ENCODE measurements around the gene TRAK1.

Gene TRAK1

DNA sequence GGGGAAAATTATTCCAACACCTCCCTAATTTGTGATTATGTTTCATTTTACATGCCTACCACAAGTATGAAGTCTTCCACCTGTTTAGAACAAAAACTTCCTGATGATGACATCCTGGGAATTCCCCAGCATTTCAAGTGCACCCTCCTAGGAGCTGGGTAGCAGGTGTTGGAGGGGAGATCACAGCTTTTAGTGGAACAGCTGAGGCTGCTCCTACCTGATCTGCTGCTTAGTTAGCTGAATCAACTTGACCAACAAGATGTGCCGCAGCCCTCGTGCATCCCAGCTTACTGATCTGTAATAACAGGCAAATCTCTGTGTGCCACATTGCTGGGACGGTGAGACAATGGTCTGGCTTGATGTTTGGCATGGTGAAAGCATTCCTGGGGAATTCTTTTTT, 29.7 kb downstream of the TRAK1 start:
- no peak overlapping the region for H3K27ac ChIP-seq (ENCODE audit: low read depth in 2 of 2, low read length in 2 of 2)
- peaks cover 10 to 17% of the 10 kb centered on the region in 2 donors for H3K4me1 ChIP-seq (ENCODE audit: control insufficient read depth in 2 of 2, insufficient read depth in 2 of 2, low read length in 2 of 2)
- H3K9ac ChIP-seq (ENCODE audit: low read depth in 1 of 2, low read length in 2 of 2), result no peak overlapping the region
- no peaks in the 10 kb centered on the region for H3K9me3 ChIP-seq (ENCODE audit: control insufficient read depth in 2 of 2, low read length in 2 of 2)
- no peaks in the 10 kb centered on the region for H3K27me3 ChIP-seq (ENCODE audit: control insufficient read depth in 2 of 2, insufficient read depth in 2 of 2, low read length in 2 of 2)
- H3K4me3 ChIP-seq (ENCODE audit: low read length in 2 of 2), result no peak overlapping the region
- peaks cover 3 to 7% of the 10 kb centered on the region in 2 donors for H3K36me3 ChIP-seq (ENCODE audit: control insufficient read depth in 2 of 2, insufficient read depth in 2 of 2, low read length in 2 of 2)

DNA sequence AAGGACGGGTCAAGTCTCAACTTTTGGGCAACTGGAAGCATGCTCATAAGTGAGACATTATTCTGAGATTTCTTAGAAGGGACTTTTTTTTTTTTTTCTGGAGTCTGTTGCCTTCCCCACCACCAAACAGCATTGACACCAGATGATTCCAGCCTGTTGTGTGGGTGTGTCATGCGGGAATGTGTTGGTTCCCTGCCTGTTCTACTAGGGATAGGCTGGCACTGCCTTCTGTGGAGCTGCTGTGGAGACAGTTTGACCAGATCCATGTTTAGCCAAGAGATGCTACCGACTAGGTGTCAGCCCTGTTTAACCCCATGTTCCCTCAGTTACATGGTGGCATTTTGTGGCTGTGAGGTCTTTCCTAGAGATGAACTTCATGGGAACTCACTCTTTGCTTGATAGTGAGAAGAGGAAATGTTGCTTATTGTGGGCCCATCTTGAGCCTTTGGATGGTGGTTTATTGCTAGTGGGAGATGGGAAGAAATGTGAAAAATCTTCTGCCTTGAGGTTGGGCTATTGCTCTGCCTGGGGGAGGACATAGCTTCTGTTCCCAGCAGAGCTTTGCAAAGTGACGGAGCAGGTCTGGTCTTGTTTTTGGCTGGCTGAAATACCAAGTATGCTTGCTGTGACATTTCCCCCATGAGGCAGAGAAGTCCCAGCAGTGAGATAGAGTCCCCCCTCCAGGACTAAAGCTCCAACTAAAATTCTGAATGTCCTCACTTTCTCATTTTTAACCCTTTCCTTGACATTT, 31.3 kb downstream of the TRAK1 start:
- Histone ChIP-seq H3K4me1 (ENCODE audit: control insufficient read depth in 2 of 2, insufficient read depth in 2 of 2, low read length in 2 of 2) (peaks cover 10 to 12% of the 10 kb centered on the region in 2 donors), H3K27ac (ENCODE audit: low read depth in 2 of 2, low read length in 2 of 2) (no peak overlapping the region), H3K36me3 (ENCODE audit: control insufficient read depth in 2 of 2, insufficient read depth in 2 of 2, low read length in 2 of 2) (peaks cover 8 to 14% of the 10 kb centered on the region in 2 donors), H3K27me3 (ENCODE audit: control insufficient read depth in 2 of 2, insufficient read depth in 2 of 2, low read length in 2 of 2) (no peaks in the 10 kb centered on the region), H3K9me3 (ENCODE audit: control insufficient read depth in 2 of 2, low read length in 2 of 2) (no peaks in the 10 kb centered on the region), H3K4me3 (ENCODE audit: low read length in 2 of 2) (no peak overlapping the region), H3K9ac (ENCODE audit: low read depth in 1 of 2, low read length in 2 of 2) (no peak overlapping the region)

DNA sequence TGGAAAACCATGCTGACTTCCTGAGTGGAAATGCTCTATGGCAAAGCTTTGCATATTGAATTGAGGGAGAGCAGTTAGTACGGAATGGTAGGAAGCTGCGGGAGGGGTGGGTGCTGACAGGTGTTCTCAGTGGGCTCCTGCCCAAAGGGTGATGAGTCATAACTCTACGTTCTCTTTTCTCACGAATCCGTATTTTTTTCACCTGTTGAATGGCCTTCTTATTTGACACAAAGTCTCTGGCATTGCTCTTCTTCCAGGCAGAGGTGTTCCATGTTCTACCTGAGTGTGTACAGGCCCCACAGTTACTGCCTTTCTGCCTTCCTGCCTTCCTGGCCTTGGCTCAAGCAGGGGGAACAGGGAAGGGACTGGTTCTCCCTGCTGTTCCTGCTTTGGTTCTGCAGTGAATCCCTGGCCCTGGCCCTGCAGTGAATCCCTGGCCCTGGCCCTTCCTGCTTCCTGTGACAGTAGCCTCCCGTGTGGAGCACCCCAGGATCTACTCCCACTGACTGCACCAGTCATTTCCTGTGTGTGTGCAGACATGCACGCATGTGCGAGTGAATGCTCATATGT, 31.9 kb downstream of the TRAK1 start:
- H3K36me3 ChIP-seq (ENCODE audit: control insufficient read depth in 2 of 2, insufficient read depth in 2 of 2, low read length in 2 of 2), result peaks cover 8 to 17% of the 10 kb centered on the region in 2 donors
- H3K27ac ChIP-seq (ENCODE audit: low read depth in 2 of 2, low read length in 2 of 2), result no peak overlapping the region
- H3K27me3 ChIP-seq (ENCODE audit: control insufficient read depth in 2 of 2, insufficient read depth in 2 of 2, low read length in 2 of 2), result no peaks in the 10 kb centered on the region
- H3K4me3 ChIP-seq (ENCODE audit: low read length in 2 of 2), result no peak overlapping the region
- H3K9ac ChIP-seq (ENCODE audit: low read depth in 1 of 2, low read length in 2 of 2), result no peak overlapping the region
- H3K9me3 ChIP-seq (ENCODE audit: control insufficient read depth in 2 of 2, low read length in 2 of 2), result no peaks in the 10 kb centered on the region
- H3K4me1 ChIP-seq (ENCODE audit: control insufficient read depth in 2 of 2, insufficient read depth in 2 of 2, low read length in 2 of 2), result peaks cover 10% of the 10 kb centered on the region in 2 donors

DNA sequence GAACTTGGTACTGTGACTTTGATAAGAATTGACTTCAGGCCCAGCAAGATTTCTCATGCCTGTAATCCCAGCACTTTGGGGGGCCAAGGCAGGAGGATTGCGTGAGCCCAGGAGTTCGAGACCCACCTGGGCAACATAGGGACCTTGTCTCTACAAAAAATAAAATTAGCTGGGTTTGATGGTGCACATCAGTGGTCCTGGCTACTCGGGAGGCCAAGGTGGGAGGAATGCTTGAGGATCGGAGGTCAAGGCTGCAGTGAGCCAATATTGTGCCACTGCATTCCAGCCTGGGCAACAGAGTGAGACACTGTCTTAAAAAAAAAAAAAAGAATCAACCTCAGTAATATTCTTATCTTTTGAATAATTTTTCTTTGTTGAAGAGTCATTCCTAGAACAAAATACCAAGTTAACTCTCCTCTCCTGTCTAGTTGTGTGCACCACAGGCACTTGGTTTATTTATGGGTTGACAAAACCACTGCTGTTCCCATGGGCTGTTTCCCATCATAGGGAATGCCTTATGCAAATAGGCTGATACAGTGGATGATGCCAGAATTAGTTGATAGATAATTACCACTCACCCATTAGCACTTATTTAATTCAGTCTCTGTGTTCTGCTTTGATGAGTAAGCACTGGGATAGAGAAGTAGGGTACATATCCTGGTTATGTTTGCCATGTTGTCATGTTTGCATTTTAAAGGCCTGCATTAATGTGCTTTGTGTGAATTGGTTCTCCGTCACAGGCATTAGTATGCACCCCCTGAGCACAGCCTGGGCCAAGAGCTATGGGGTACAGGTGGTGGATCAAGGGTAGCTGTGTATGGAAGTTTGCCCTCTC, 32.9 kb downstream of the TRAK1 start:
- peaks cover 5 to 9% of the 10 kb centered on the region in 2 donors for H3K4me1 ChIP-seq (ENCODE audit: control insufficient read depth in 2 of 2, insufficient read depth in 2 of 2, low read length in 2 of 2)
- H3K27ac ChIP-seq (ENCODE audit: low read depth in 2 of 2, low read length in 2 of 2), result no peak overlapping the region
- no peaks in the 10 kb centered on the region for H3K27me3 ChIP-seq (ENCODE audit: control insufficient read depth in 2 of 2, insufficient read depth in 2 of 2, low read length in 2 of 2)
- no peaks in the 10 kb centered on the region for H3K9me3 ChIP-seq (ENCODE audit: control insufficient read depth in 2 of 2, low read length in 2 of 2)
- H3K36me3 ChIP-seq (ENCODE audit: control insufficient read depth in 2 of 2, insufficient read depth in 2 of 2, low read length in 2 of 2), result peaks cover 8 to 17% of the 10 kb centered on the region in 2 donors
- H3K4me3 ChIP-seq (ENCODE audit: low read length in 2 of 2), result no peak overlapping the region
- H3K9ac ChIP-seq (ENCODE audit: low read depth in 1 of 2, low read length in 2 of 2), result no peak overlapping the region

DNA sequence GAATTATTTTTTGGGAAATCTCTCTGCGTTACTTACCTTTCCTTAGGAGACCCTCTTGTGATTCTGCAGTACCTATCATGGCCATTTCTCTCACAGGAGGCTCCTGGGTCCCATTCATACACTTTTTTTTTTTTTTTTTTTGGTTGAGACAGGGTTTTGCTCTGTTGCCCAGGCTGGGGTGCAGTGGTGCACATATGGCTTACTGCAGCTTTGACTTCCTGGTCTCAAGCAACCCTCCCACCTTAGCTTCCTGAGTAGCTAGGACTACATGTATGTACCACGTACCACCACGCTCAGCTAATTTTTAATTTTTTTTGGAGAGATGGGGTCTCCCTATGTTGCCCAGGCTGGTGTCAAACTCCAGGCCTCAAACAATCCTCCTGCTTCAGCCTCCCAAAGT, 36.1 kb downstream of the TRAK1 start:
- Histone ChIP-seq H3K4me1 (ENCODE audit: control insufficient read depth in 2 of 2, insufficient read depth in 2 of 2, low read length in 2 of 2) (peaks cover 9 to 22% of the 10 kb centered on the region in 2 donors), H3K27me3 (ENCODE audit: control insufficient read depth in 2 of 2, insufficient read depth in 2 of 2, low read length in 2 of 2) (no peaks in the 10 kb centered on the region), H3K36me3 (ENCODE audit: control insufficient read depth in 2 of 2, insufficient read depth in 2 of 2, low read length in 2 of 2) (peaks cover 10 to 17% of the 10 kb centered on the region in 2 donors), H3K4me3 (ENCODE audit: low read length in 2 of 2) (no peak overlapping the region), H3K27ac (ENCODE audit: low read depth in 2 of 2, low read length in 2 of 2) (no peak overlapping the region), H3K9ac (ENCODE audit: low read depth in 1 of 2, low read length in 2 of 2) (no peak overlapping the region), H3K9me3 (ENCODE audit: control insufficient read depth in 2 of 2, low read length in 2 of 2) (no peaks in the 10 kb centered on the region)

DNA sequence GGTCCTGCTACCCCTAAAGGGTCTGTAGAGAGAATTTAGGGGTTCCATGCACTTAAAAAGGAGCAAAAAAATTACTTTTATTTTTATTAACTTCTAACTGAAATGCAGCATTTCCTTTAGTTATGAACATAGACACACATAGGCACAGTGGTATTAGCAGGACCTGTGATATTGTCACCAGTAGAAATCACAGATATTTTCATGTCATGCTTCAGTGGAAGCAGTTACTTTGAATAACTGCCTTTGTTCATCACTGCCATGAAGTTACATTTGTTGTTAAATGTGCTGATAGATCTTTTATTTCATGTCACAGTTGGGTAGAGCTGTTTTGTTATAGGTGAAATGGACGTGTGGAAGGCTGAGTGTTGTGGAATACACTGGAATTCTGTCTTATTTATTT, 37.4 kb downstream of the TRAK1 start:
- H3K4me1 ChIP-seq (ENCODE audit: control insufficient read depth in 2 of 2, insufficient read depth in 2 of 2, low read length in 2 of 2), result peaks cover 9 to 22% of the 10 kb centered on the region in 2 donors
- no peak overlapping the region for H3K27ac ChIP-seq (ENCODE audit: low read depth in 2 of 2, low read length in 2 of 2)
- H3K9me3 ChIP-seq (ENCODE audit: control insufficient read depth in 2 of 2, low read length in 2 of 2), result no peaks in the 10 kb centered on the region
- no peak overlapping the region for H3K9ac ChIP-seq (ENCODE audit: low read depth in 1 of 2, low read length in 2 of 2)
- H3K4me3 ChIP-seq (ENCODE audit: low read length in 2 of 2), result no peak overlapping the region
- peaks cover 10 to 17% of the 10 kb centered on the region in 2 donors for H3K36me3 ChIP-seq (ENCODE audit: control insufficient read depth in 2 of 2, insufficient read depth in 2 of 2, low read length in 2 of 2)
- H3K27me3 ChIP-seq (ENCODE audit: control insufficient read depth in 2 of 2, insufficient read depth in 2 of 2, low read length in 2 of 2), result no peaks in the 10 kb centered on the region

DNA sequence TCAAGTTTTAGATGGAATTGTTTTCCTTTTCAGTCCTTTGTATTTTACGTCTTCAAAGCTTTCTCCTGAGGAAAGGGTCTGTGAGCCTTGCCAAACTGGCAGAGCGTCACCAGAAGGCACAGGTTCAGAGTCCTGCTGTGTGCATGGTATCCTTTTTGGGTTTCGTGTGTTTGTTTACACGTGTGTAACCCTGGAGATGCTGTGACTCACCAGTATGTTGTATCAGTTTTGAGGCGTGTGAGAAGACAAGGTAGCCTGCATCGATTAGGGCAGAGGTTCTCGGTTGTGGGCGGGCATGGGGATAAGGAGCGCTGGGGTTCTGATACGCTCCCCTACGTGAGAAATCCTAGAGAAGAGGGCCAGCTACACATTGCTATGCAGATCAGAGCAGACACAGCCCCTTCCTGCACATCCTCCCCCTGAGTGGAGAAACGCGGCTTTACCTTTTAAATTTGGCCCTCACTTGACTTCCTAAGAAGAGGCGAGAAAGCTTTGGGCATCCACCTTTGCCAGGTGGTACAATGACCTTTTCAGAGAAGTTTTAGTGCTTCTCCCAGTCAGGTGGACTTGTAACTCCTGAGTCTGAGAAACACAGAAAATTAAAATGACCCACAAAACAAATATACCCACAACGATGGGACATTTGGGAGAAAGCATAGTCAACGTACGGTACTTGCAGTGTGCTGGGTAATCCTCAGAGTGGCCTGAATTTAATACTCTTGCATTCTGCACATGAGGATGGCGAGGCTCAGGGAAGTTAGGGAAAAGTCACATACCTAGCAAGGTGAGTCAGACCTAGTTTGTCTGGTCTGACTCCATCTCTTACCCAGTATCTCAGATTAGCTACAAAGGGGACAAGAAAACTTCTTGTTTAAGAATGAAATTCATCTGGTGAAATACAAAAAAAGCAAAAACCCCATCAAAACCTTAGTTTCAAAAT, 38.1 kb downstream of the TRAK1 start:
- Histone ChIP-seq H3K9ac (ENCODE audit: low read depth in 1 of 2, low read length in 2 of 2) (peak overlapping the region in 1 of 2 donors; percentile 6), H3K4me3 (ENCODE audit: low read length in 2 of 2) (no peak overlapping the region), H3K36me3 (ENCODE audit: control insufficient read depth in 2 of 2, insufficient read depth in 2 of 2, low read length in 2 of 2) (peaks cover 10 to 17% of the 10 kb centered on the region in 2 donors), H3K27me3 (ENCODE audit: control insufficient read depth in 2 of 2, insufficient read depth in 2 of 2, low read length in 2 of 2) (no peaks in the 10 kb centered on the region), H3K4me1 (ENCODE audit: control insufficient read depth in 2 of 2, insufficient read depth in 2 of 2, low read length in 2 of 2) (peaks cover 9 to 23% of the 10 kb centered on the region in 2 donors), H3K27ac (ENCODE audit: low read depth in 2 of 2, low read length in 2 of 2) (peak overlapping the region in 1 of 2 donors; percentile 85), H3K9me3 (ENCODE audit: control insufficient read depth in 2 of 2, low read length in 2 of 2) (no peaks in the 10 kb centered on the region)

DNA sequence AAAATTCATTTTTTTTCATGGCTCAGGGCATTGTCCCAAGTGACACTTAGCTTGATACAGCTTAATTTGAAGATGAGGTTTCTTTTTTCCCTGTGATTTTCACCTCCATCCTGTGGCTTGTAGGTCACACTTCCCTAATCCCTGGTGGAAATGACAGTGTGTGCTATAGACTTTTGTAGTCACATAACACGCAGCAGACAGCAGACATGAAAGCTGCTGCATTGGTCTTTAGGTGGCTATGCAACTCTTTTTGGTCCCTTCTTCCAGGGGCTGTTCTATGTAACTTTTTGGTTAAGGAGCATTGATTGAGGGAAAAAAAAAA, 38.8 kb downstream of the TRAK1 start:
- peak overlapping the region; percentile 82 to 85 for H3K27ac ChIP-seq (ENCODE audit: low read depth in 2 of 2, low read length in 2 of 2)
- peak overlapping the region; percentile 25 to 49 for H3K4me3 ChIP-seq (ENCODE audit: low read length in 2 of 2)
- H3K36me3 ChIP-seq (ENCODE audit: control insufficient read depth in 2 of 2, insufficient read depth in 2 of 2, low read length in 2 of 2), result peaks cover 10 to 17% of the 10 kb centered on the region in 2 donors
- no peaks in the 10 kb centered on the region for H3K27me3 ChIP-seq (ENCODE audit: control insufficient read depth in 2 of 2, insufficient read depth in 2 of 2, low read length in 2 of 2)
- H3K9me3 ChIP-seq (ENCODE audit: control insufficient read depth in 2 of 2, low read length in 2 of 2), result no peaks in the 10 kb centered on the region
- peaks cover 11 to 28% of the 10 kb centered on the region in 2 donors for H3K4me1 ChIP-seq (ENCODE audit: control insufficient read depth in 2 of 2, insufficient read depth in 2 of 2, low read length in 2 of 2)
- peak overlapping the region; percentile 20 to 39 for H3K9ac ChIP-seq (ENCODE audit: low read depth in 1 of 2, low read length in 2 of 2)

DNA sequence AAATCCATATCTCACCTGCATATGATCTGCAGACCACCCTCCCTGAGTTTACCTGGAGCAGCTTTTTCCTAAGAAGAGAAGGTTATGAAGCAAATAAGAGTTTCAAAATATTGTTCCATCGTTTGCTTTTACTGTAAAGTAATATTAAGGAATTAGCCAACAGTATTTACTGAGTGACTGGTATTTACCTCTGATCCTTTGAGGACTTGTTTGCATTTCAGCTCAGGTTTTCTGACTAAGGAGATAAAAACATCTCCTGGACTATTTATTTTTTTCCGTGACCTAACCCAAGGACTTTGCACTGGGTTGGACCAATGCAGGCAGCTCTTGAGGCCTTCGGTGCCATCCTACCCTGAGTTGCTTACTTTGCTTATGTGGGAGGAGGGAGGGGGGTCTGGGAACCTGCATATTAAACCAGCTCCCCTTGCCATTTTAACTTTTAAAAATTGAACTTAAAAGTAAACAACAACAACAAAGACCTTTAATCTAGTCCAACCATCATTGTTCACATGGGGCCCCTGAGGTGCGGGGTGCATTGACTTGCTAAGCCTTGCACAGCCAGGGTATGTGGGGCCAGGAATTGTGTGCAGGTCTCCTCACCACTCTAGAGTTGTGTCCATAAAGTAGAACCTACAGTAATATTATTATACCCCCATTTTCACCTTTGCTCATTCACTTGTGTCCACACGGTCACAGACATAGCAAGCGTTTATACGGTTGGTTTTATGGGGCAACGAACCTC, 39.3 kb downstream of the TRAK1 start:
- peaks cover 14 to 32% of the 10 kb centered on the region in 2 donors for H3K4me1 ChIP-seq (ENCODE audit: control insufficient read depth in 2 of 2, insufficient read depth in 2 of 2, low read length in 2 of 2)
- H3K9ac ChIP-seq (ENCODE audit: low read depth in 1 of 2, low read length in 2 of 2), result peak overlapping the region; percentile 20 to 39
- peak overlapping the region; percentile 82 to 85 for H3K27ac ChIP-seq (ENCODE audit: low read depth in 2 of 2, low read length in 2 of 2)
- H3K4me3 ChIP-seq (ENCODE audit: low read length in 2 of 2), result peak overlapping the region; percentile 25 to 49
- H3K9me3 ChIP-seq (ENCODE audit: control insufficient read depth in 2 of 2, low read length in 2 of 2), result no peaks in the 10 kb centered on the region
- H3K36me3 ChIP-seq (ENCODE audit: control insufficient read depth in 2 of 2, insufficient read depth in 2 of 2, low read length in 2 of 2), result peaks cover 7 to 12% of the 10 kb centered on the region in 2 donors
- no peaks in the 10 kb centered on the region for H3K27me3 ChIP-seq (ENCODE audit: control insufficient read depth in 2 of 2, insufficient read depth in 2 of 2, low read length in 2 of 2)

Data from mucosa of rectum (tissue), 2 donors.